ENCODE data around the gene EXD2.
"Not testable (repeated sequence)": the region's sequence is repeated elsewhere in the genome, so short reads cannot be mapped to it uniquely, and the experiment has no call there.

The EXD2 gene

DNA sequence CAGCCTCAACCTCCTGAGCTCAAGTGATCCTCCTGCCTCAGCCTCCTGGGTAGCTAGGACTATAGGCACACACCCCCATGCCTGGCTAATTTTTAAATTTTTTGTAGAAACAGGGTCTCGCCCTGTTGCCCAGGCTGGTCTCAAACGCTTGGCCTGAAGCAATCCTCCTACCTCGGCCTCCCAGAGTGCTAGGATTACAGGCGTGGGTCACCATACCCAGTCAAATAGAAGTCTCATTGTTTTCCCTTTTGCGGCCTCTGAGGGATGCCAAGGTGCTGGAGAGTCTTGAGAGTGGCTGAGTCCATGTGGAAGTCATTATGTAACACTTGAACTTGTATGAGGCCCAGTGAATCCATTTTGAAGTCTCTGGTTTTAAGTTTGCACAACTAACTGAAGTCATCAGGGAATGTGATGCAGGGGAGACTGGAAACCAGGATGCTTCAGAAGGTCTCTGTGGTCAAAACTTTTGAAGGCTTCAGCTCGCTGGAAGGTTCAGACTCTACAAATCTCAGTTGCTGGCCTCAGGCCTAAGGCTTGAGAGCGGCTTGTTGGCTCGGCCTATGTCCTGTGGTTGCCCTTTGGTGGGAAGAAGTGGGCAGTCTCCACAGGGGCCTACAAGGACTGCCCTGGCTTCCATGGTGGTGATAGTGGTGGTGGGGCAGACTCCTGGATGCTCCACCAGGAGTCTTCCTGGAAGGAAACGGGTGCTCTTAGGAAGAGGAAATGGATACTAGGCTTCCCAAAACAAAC lies 97.8 kb downstream of the EXD2 start:
- no peaks in the 10 kb centered on the region for H3K36me3 ChIP-seq (replicated peaks in 1 of 2; ENCODE audit: control insufficient read depth in 2 of 2, insufficient read depth in 2 of 2, low read length in 2 of 2)
- DNase-seq (ENCODE audit: low spot score), result no peak

GRCh38 chr14:69289811-69290520 lies 98.7 kb downstream of the EXD2 start:
- Histone ChIP-seq H2BK15ac (ENCODE audit: low read length) (no peak overlapping the region), H3K4me2 (ENCODE audit: insufficient read depth, low read length, poor library complexity, severe bottlenecking) (no peak overlapping the region), H4K8ac (ENCODE audit: low read depth, low read length) (no peak overlapping the region), H2BK12ac (ENCODE audit: low read length) (no peak overlapping the region), H3K14ac (ENCODE audit: low read length) (no peak overlapping the region), H2AFZ (ENCODE audit: low read length) (no peak overlapping the region), H2BK5ac (ENCODE audit: low read length) (no peak overlapping the region), H3K4ac (ENCODE audit: low read length) (no peak overlapping the region), H3K4me3 (ENCODE audit: low read length in 2 of 2) (no peak overlapping the region), H3K27me3 (ENCODE audit: control insufficient read depth in 3 of 3, insufficient read depth in 3 of 3, low read depth in 1 of 3, low read length in 3 of 3) (no peaks in the 10 kb centered on the region), H3K18ac (ENCODE audit: low read length) (no peak overlapping the region), H4K91ac (ENCODE audit: low read depth, low read length, poor library complexity) (no peak overlapping the region), H3K9ac (ENCODE audit: low read depth, low read length, poor library complexity) (no peak overlapping the region), H3K79me1 (ENCODE audit: low read depth, low read length) (no peaks in the 10 kb centered on the region), H2BK120ac (ENCODE audit: low read depth, low read length) (no peak overlapping the region), H3K4me1 (ENCODE audit: control insufficient read depth in 2 of 2, insufficient read depth in 1 of 2, low read depth in 1 of 2, low read length in 2 of 2) (peaks cover 6 to 12% of the 10 kb centered on the region in 2 donors), H3K27ac (replicated peaks; ENCODE audit: low read length) (no peak overlapping the region), H3K9me3 (replicated peaks in 1 of 2; ENCODE audit: control insufficient read depth in 2 of 2, insufficient read depth in 1 of 2, low read depth in 1 of 2, low read length in 2 of 2) (no peaks in the 10 kb centered on the region), H2AK5ac (ENCODE audit: low read depth, low read length) (no peak overlapping the region), H3K23ac (ENCODE audit: low read depth, low read length, poor library complexity) (no peak overlapping the region), H3K36me3 (replicated peaks in 1 of 2; ENCODE audit: control insufficient read depth in 2 of 2, insufficient read depth in 2 of 2, low read length in 2 of 2) (no peaks in the 10 kb centered on the region)
- no CpG with 5 or more reads among the region's 13 CpGs for WGBS, 2 donors (ENCODE audit: extremely low coverage in 2 of 2, insufficient read length in 2 of 2, insufficient replicate concordance in 1 of 2)
- no peak for DNase-seq (ENCODE audit: low spot score)

More for the DNA sequence above, 97.8 kb downstream of the EXD2 start:
- Histone ChIP-seq H3K79me1 (ENCODE audit: low read depth, low read length) (no peaks in the 10 kb centered on the region), H3K27me3 (ENCODE audit: control insufficient read depth in 3 of 3, insufficient read depth in 3 of 3, low read depth in 1 of 3, low read length in 3 of 3) (no peaks in the 10 kb centered on the region), H2BK5ac (ENCODE audit: low read length) (no peak overlapping the region), H4K91ac (ENCODE audit: low read depth, low read length, poor library complexity) (no peak overlapping the region), H2AFZ (ENCODE audit: low read length) (no peak overlapping the region), H3K27ac (replicated peaks; ENCODE audit: low read length) (no peak overlapping the region), H3K9me3 (replicated peaks in 1 of 2; ENCODE audit: control insufficient read depth in 2 of 2, insufficient read depth in 1 of 2, low read depth in 1 of 2, low read length in 2 of 2) (no peaks in the 10 kb centered on the region), H3K4me1 (ENCODE audit: control insufficient read depth in 2 of 2, insufficient read depth in 1 of 2, low read depth in 1 of 2, low read length in 2 of 2) (peaks cover 6 to 12% of the 10 kb centered on the region in 2 donors), H3K4me3 (ENCODE audit: low read length in 2 of 2) (no peak overlapping the region), H3K23ac (ENCODE audit: low read depth, low read length, poor library complexity) (no peak overlapping the region), H2BK12ac (ENCODE audit: low read length) (no peak overlapping the region), H3K4me2 (ENCODE audit: insufficient read depth, low read length, poor library complexity, severe bottlenecking) (no peak overlapping the region), H2BK120ac (ENCODE audit: low read depth, low read length) (no peak overlapping the region), H2BK15ac (ENCODE audit: low read length) (no peak overlapping the region), H3K4ac (ENCODE audit: low read length) (no peak overlapping the region), H3K14ac (ENCODE audit: low read length) (no peak overlapping the region), H4K8ac (ENCODE audit: low read depth, low read length) (no peak overlapping the region), H2AK5ac (ENCODE audit: low read depth, low read length) (no peak overlapping the region), H3K9ac (ENCODE audit: low read depth, low read length, poor library complexity) (no peak overlapping the region), H3K18ac (ENCODE audit: low read length) (no peak overlapping the region)
- WGBS, 2 donors (ENCODE audit: extremely low coverage in 2 of 2, insufficient read length in 2 of 2, insufficient replicate concordance in 1 of 2), result no CpG with 5 or more reads among the region's 9 CpGs

DNA sequence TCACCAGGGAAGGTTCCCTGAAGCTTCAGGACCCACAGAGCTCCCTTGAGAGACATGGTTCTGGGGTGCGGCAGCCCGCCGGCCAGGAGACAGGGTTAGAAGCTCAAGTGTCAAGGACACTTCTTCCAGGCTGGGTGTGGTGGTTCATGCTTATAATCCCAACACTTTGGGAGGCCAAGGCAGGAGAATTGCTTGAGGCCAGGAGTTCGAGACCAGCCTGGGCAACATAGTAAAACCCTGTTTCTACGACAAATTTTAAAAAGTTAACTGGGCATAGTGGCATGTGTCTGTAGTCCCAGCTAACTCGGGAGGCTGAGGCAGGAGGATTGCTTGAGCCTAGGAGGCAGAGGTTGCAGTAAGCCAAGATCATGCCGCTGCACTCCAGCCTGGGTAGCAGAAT lies 99.6 kb downstream of the EXD2 start:
- WGBS, 2 donors (ENCODE audit: extremely low coverage in 2 of 2, insufficient read length in 2 of 2, insufficient replicate concordance in 1 of 2), result no CpG with 5 or more reads among the region's 7 CpGs
- not testable (repeated sequence) for H3K79me1 ChIP-seq (ENCODE audit: low read depth, low read length); H3K36me3 ChIP-seq (replicated peaks in 1 of 2; ENCODE audit: control insufficient read depth in 2 of 2, insufficient read depth in 2 of 2, low read length in 2 of 2)

GRCh38 chr14:69291396-69291795 lies 100.1 kb downstream of the EXD2 start:
- H2AFZ ChIP-seq (ENCODE audit: low read length), result no peak overlapping the region
- H3K18ac ChIP-seq (ENCODE audit: low read length), result no peak overlapping the region
- no peak overlapping the region for H3K4ac ChIP-seq (ENCODE audit: low read length)
- no peak overlapping the region for H3K4me2 ChIP-seq (ENCODE audit: insufficient read depth, low read length, poor library complexity, severe bottlenecking)
- no peak overlapping the region for H2BK5ac ChIP-seq (ENCODE audit: low read length)
- H3K9ac ChIP-seq (ENCODE audit: low read depth, low read length, poor library complexity), result no peak overlapping the region
- H3K23ac ChIP-seq (ENCODE audit: low read depth, low read length, poor library complexity), result no peak overlapping the region
- no peak for DNase-seq (ENCODE audit: low spot score)
- no peaks in the 10 kb centered on the region for H3K79me1 ChIP-seq (ENCODE audit: low read depth, low read length)
- no peak overlapping the region for H3K27ac ChIP-seq (replicated peaks; ENCODE audit: low read length)
- no peak overlapping the region for H2BK120ac ChIP-seq (ENCODE audit: low read depth, low read length)
- H2AK5ac ChIP-seq (ENCODE audit: low read depth, low read length), result no peak overlapping the region
- WGBS, 2 donors (ENCODE audit: extremely low coverage in 2 of 2, insufficient read length in 2 of 2, insufficient replicate concordance in 1 of 2), result no CpG with 5 or more reads among the region's 5 CpGs
- no peak overlapping the region for H3K4me3 ChIP-seq (ENCODE audit: low read length in 2 of 2)
- no peak overlapping the region for H2BK15ac ChIP-seq (ENCODE audit: low read length)
- H3K36me3 ChIP-seq (replicated peaks in 1 of 2; ENCODE audit: control insufficient read depth in 2 of 2, insufficient read depth in 2 of 2, low read length in 2 of 2), result no peaks in the 10 kb centered on the region
- H4K8ac ChIP-seq (ENCODE audit: low read depth, low read length), result no peak overlapping the region
- H2BK12ac ChIP-seq (ENCODE audit: low read length), result no peak overlapping the region
- H3K9me3 ChIP-seq (replicated peaks in 1 of 2; ENCODE audit: control insufficient read depth in 2 of 2, insufficient read depth in 1 of 2, low read depth in 1 of 2, low read length in 2 of 2), result no peaks in the 10 kb centered on the region
- H4K91ac ChIP-seq (ENCODE audit: low read depth, low read length, poor library complexity), result no peak overlapping the region
- H3K4me1 ChIP-seq (ENCODE audit: control insufficient read depth in 2 of 2, insufficient read depth in 1 of 2, low read depth in 1 of 2, low read length in 2 of 2), result peaks cover 6 to 12% of the 10 kb centered on the region in 2 donors
- no peak overlapping the region for H3K14ac ChIP-seq (ENCODE audit: low read length)
- no peaks in the 10 kb centered on the region for H3K27me3 ChIP-seq (ENCODE audit: control insufficient read depth in 3 of 3, insufficient read depth in 3 of 3, low read depth in 1 of 3, low read length in 3 of 3)

More for the DNA sequence above, 99.6 kb downstream of the EXD2 start:
- not testable (repeated sequence) for H3K9ac ChIP-seq (ENCODE audit: low read depth, low read length, poor library complexity); H3K27ac ChIP-seq (replicated peaks; ENCODE audit: low read length); H3K14ac ChIP-seq (ENCODE audit: low read length); H2AFZ ChIP-seq (ENCODE audit: low read length); H2BK5ac ChIP-seq (ENCODE audit: low read length); H3K27me3 ChIP-seq (ENCODE audit: control insufficient read depth in 3 of 3, insufficient read depth in 3 of 3, low read depth in 1 of 3, low read length in 3 of 3); H2BK120ac ChIP-seq (ENCODE audit: low read depth, low read length); H3K9me3 ChIP-seq (replicated peaks in 1 of 2; ENCODE audit: control insufficient read depth in 2 of 2, insufficient read depth in 1 of 2, low read depth in 1 of 2, low read length in 2 of 2); H2BK12ac ChIP-seq (ENCODE audit: low read length); H3K4me2 ChIP-seq (ENCODE audit: insufficient read depth, low read length, poor library complexity, severe bottlenecking); H3K4me3 ChIP-seq (ENCODE audit: low read length in 2 of 2); H2AK5ac ChIP-seq (ENCODE audit: low read depth, low read length); H2BK15ac ChIP-seq (ENCODE audit: low read length); H3K4ac ChIP-seq (ENCODE audit: low read length); H3K18ac ChIP-seq (ENCODE audit: low read length); H4K91ac ChIP-seq (ENCODE audit: low read depth, low read length, poor library complexity); H4K8ac ChIP-seq (ENCODE audit: low read depth, low read length); DNase-seq (ENCODE audit: low spot score); H3K23ac ChIP-seq (ENCODE audit: low read depth, low read length, poor library complexity)
- H3K4me1 ChIP-seq (ENCODE audit: control insufficient read depth in 2 of 2, insufficient read depth in 1 of 2, low read depth in 1 of 2, low read length in 2 of 2), result peaks cover 6 to 12% of the 10 kb centered on the region in 2 donors
